H1 (cell line): Measurements from ENCODE around the gene STK16. TPM values are rescaled to one million over a fixed set of nuclear protein-coding genes. Genes with fewer than 3 reads are reported as not detected.

ENCODE experiments used
- ATF2 ChIP-seq: IDR thresholded peaks from 2 replicates; pipeline ENCODE4 v1.6.1; 2012; ENCODE audit warnings: low read length, inconsistent platforms
- FOSL1 ChIP-seq: IDR thresholded peaks from 2 replicates; pipeline ENCODE4 v1.6.1; 2011; ENCODE audit warnings: mild to moderate bottlenecking, low read depth, low read length, moderate library complexity; ENCODE audit not compliant: insufficient read depth
- GTF2F1 ChIP-seq: IDR thresholded peaks from 2 replicates; pipeline ENCODE4 v1.6.1; 2012; ENCODE audit warnings: low read depth, low read length, improper control_type of control experiment, borderline replicate concordance
- KDM5A ChIP-seq: fragments of 200-600 bp; IDR thresholded peaks from 2 replicates; pipeline ENCODE4 v1.7.1; 2012; ENCODE audit warnings: mild to moderate bottlenecking, low read length, inconsistent platforms, mixed read lengths
- POLR2AphosphoS5 ChIP-seq: IDR thresholded peaks from 2 replicates; pipeline ENCODE4 v1.6.1; 2011; ENCODE audit warnings: low read depth, low read length
- SIN3A ChIP-seq, 2 experiments: IDR thresholded peaks in 1 of 2; conservative IDR thresholded peaks in 1 of 2; 2 replicates each; pipeline ENCODE4 v1.6.1; 2011 to 2012; ENCODE audit warnings: low read length in 2 of 2, improper control_type of control experiment in 1 of 2, low read depth in 1 of 2, mild to moderate bottlenecking in 1 of 2
- SIRT6 ChIP-seq: IDR thresholded peaks from one replicate; pipeline ENCODE4 v1.7.1; 2012; ENCODE audit warnings: low read length, inconsistent platforms
- TEAD4 ChIP-seq: IDR thresholded peaks from 2 replicates; pipeline ENCODE4 v1.6.1; 2012; ENCODE audit warnings: low read depth, low read length, inconsistent platforms, mixed read lengths
- ZNF274 ChIP-seq: IDR thresholded peaks from 2 replicates; pipeline ENCODE4 v1.7.0; 2012; ENCODE audit warnings: low read length, borderline replicate concordance; ENCODE audit errors: extremely low read depth
- polyA plus RNA-seq, 7 experiments: library from polyadenylated mRNA; depleted of rRNA in 3 of 7; stranded (reverse) in 5 of 7; unstranded in 2 of 7; fragments of >200 nt in 5 of 7; fragments of 200-250 nt in 2 of 7; gene quantifications; 1 replicate in 5 of 7; 2 replicates in 1 of 7; 4 replicates in 1 of 7; pipeline versions ENCODE4 v1.2.1 to v1.2.3, GENCODE V29; 2011 to 2013; ENCODE audit warnings: missing spikeins in 2 of 7, mixed read lengths in 2 of 7
- total RNA-seq: library from RNA; stranded (reverse); fragmentation: NEBNext Ultra II Directional; extraction: Animal tissue kit (Norgen Biotek cat#: 25700); gene quantifications from 2 replicates; pipeline ENCODE4 v1.2.1, GENCODE V29; 2021
- TF ChIP-seq, protein P1 (sequence below): fragments of 300-600 bp; sonication (generic); IDR thresholded peaks from 2 replicates; pipeline ENCODE4 v1.7.1; 2012; ENCODE audit warnings: low read length, moderate library complexity, mild to moderate bottlenecking, inconsistent platforms; ENCODE audit not compliant: insufficient replicate concordance

Gene STK16
- total and polyA plus RNA-seq, 2 of the 8 experiments (the other 6 are each of a cell fraction or from before 2014, with no cell fraction given): 21.3 to 51.4 TPM

DNA sequence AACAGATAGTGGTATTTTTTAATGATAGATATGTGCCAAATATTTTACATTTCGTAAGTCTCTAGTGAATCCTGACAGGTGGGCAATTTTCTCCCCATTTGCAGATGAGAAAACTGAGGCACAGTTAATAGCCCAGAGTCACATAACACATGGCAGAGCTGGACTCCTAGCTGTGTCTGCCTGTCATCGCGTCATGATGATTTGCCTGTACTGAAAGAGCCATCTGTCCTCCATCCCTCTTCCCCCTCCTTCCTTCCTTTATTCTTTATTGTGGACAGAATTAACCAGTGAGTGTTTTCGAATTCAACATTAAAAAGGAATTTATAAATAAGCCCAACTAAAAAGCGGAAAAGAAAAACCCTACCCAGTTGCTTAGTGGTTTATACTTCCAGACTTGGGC lies 37.1 kb downstream of the STK16 start (continued):
- TF ChIP-seq, protein P1, sequence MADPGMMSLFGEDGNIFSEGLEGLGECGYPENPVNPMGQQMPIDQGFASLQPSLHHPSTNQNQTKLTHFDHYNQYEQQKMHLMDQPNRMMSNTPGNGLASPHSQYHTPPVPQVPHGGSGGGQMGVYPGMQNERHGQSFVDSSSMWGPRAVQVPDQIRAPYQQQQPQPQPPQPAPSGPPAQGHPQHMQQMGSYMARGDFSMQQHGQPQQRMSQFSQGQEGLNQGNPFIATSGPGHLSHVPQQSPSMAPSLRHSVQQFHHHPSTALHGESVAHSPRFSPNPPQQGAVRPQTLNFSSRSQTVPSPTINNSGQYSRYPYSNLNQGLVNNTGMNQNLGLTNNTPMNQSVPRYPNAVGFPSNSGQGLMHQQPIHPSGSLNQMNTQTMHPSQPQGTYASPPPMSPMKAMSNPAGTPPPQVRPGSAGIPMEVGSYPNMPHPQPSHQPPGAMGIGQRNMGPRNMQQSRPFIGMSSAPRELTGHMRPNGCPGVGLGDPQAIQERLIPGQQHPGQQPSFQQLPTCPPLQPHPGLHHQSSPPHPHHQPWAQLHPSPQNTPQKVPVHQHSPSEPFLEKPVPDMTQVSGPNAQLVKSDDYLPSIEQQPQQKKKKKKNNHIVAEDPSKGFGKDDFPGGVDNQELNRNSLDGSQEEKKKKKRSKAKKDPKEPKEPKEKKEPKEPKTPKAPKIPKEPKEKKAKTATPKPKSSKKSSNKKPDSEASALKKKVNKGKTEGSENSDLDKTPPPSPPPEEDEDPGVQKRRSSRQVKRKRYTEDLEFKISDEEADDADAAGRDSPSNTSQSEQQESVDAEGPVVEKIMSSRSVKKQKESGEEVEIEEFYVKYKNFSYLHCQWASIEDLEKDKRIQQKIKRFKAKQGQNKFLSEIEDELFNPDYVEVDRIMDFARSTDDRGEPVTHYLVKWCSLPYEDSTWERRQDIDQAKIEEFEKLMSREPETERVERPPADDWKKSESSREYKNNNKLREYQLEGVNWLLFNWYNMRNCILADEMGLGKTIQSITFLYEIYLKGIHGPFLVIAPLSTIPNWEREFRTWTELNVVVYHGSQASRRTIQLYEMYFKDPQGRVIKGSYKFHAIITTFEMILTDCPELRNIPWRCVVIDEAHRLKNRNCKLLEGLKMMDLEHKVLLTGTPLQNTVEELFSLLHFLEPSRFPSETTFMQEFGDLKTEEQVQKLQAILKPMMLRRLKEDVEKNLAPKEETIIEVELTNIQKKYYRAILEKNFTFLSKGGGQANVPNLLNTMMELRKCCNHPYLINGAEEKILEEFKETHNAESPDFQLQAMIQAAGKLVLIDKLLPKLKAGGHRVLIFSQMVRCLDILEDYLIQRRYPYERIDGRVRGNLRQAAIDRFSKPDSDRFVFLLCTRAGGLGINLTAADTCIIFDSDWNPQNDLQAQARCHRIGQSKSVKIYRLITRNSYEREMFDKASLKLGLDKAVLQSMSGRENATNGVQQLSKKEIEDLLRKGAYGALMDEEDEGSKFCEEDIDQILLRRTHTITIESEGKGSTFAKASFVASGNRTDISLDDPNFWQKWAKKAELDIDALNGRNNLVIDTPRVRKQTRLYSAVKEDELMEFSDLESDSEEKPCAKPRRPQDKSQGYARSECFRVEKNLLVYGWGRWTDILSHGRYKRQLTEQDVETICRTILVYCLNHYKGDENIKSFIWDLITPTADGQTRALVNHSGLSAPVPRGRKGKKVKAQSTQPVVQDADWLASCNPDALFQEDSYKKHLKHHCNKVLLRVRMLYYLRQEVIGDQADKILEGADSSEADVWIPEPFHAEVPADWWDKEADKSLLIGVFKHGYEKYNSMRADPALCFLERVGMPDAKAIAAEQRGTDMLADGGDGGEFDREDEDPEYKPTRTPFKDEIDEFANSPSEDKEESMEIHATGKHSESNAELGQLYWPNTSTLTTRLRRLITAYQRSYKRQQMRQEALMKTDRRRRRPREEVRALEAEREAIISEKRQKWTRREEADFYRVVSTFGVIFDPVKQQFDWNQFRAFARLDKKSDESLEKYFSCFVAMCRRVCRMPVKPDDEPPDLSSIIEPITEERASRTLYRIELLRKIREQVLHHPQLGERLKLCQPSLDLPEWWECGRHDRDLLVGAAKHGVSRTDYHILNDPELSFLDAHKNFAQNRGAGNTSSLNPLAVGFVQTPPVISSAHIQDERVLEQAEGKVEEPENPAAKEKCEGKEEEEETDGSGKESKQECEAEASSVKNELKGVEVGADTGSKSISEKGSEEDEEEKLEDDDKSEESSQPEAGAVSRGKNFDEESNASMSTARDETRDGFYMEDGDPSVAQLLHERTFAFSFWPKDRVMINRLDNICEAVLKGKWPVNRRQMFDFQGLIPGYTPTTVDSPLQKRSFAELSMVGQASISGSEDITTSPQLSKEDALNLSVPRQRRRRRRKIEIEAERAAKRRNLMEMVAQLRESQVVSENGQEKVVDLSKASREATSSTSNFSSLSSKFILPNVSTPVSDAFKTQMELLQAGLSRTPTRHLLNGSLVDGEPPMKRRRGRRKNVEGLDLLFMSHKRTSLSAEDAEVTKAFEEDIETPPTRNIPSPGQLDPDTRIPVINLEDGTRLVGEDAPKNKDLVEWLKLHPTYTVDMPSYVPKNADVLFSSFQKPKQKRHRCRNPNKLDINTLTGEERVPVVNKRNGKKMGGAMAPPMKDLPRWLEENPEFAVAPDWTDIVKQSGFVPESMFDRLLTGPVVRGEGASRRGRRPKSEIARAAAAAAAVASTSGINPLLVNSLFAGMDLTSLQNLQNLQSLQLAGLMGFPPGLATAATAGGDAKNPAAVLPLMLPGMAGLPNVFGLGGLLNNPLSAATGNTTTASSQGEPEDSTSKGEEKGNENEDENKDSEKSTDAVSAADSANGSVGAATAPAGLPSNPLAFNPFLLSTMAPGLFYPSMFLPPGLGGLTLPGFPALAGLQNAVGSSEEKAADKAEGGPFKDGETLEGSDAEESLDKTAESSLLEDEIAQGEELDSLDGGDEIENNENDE: no peak
- no peak for TF ChIP-seq FOSL1
- no peak for TF ChIP-seq TEAD4
- no peak for TF ChIP-seq POLR2AphosphoS5
- no peak for TF ChIP-seq GTF2F1
- TF ChIP-seq SIN3A (conservative IDR thresholded peaks at IDR 0.05 in 1 of 2, IDR thresholded peaks at IDR 0.05 in 1 of 2; ENCODE audit: low read depth in 1 of 2, low read length in 2 of 2): no peak
- TF ChIP-seq SIRT6: no peak
- no peak for TF ChIP-seq ATF2
- TF ChIP-seq KDM5A: no peak
- no peak for TF ChIP-seq ZNF274
